Measurements from ENCODE around the gene EMID1.
"Not testable (repeated sequence)": the region's sequence is repeated elsewhere in the genome, so short reads cannot be mapped to it uniquely, and the experiment has no call there.

Gene EMID1

GRCh38 chr22:29231971-29232959 is 26.6 kb downstream of the EMID1 start:
- no peak for DNase-seq

DNA sequence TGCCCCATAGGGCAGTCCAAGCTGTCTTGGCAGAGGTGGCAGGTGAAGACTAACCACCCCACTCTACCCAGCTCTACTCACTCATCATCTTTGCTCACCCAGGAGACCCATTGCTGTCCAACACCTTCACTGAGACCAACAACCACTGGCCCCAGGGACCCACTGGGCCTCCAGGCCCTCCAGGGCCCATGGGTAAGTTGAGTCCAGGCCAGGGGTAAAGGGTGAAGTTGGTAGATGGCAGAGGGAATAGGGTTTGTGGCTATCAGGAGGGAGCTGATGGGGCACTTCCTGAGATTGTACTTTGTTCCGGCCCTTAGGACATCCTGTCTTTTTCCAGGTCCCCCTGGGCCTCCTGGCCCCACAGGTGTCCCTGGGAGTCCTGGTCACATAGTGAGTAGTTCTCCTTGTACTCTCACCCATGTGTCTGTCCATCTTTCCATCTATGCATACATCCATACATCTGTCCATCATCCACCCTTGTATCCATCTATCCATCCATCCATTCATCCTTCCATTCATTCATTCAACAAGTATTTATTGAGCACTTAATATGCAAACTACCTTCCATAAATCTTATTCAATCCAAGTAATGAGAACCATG is 27.7 kb downstream of the EMID1 start:
- no peak for DNase-seq

GRCh38 chr22:29240481-29240880 is 34.8 kb downstream of the EMID1 start:
- DNase-seq, result not testable (repeated sequence)

GRCh38 chr22:29243874-29244446 is 38.3 kb downstream of the EMID1 start:
- no peak for DNase-seq

GRCh38 chr22:29244785-29245625 is 39.3 kb downstream of the EMID1 start:
- no peak for DNase-seq

DNA sequence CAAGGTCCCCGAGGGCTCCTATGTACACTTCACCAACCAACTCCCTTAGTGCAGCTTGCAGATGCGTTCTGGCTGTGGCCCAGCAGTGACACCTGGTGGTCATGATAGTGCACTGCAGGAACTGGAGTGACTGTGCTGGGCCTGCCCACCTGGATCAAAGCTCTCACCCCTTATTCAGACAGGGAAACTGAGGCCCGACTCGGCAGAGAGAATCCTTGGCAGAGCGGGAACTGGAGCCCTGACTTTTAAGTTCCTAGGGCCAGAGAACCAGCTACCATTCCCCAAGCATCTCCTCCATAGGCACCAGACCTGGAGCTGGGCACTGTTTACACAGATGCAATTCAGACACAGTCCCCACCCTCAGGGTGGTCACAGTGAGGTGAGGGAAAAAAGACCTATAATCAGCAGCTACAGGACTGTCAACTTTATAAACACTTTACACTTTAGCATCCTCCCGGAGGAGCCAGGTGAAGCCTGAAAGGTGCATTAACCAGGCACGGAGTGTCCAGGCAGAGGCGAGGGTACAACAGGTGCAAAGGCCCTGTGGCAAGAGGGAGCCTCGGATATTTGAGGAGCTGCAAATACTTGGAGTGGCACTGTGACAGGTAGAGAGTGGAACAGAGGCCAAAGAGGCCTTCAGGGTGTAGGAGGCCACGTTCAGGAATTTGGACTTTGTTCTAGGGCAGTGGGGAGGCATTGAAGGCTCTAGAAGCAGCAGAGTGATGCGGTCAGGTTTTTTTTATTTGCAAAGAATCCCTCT is 40.1 kb downstream of the EMID1 start:
- DNase-seq, result peak; percentile 70

DNA sequence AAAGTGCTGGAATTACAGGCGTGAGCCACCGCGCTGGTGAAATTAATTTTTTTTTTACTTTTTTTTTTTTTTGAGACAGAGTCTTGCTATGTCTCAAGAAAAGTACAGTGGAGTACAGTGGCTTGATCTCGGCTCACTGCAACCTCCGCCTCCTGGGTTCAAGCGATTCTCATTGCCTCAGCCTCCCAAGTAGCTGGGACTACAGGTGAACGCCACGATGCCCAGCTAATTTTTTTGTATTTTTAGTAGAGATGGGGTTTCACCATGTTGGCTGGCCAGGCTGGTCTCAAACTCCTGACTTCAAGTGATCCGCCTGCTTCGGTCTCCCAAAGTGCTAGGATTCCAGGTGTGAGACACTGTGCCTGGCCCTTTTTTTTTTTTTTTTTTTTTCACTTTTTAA is 42.2 kb downstream of the EMID1 start:
- DNase-seq, result not testable (repeated sequence)

DNA sequence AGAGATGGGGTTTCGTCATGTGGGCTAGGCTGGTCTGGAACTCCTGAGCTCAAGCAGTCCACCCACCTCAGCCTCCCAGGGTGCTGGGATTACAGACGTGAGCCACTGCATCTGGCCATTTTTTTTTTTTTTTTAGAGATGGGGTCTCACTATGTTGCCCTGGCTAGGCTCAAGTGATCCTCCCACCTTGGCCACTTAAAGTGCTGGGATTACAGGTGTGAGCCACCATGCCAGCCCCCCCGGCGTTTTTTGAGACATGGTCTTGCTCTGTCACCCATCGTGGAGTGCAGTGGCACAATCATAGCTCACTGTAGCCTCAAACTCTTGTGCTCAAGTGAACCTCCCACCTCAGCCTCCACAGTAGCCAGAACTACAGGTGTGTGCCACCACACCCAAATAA is 45.6 kb downstream of the EMID1 start:
- DNase-seq, result no peak

- no peak for DNase-seq
These were observed 46.5 kb downstream of the EMID1 start for GRCh38 chr22:29251981-29252911.

DNA sequence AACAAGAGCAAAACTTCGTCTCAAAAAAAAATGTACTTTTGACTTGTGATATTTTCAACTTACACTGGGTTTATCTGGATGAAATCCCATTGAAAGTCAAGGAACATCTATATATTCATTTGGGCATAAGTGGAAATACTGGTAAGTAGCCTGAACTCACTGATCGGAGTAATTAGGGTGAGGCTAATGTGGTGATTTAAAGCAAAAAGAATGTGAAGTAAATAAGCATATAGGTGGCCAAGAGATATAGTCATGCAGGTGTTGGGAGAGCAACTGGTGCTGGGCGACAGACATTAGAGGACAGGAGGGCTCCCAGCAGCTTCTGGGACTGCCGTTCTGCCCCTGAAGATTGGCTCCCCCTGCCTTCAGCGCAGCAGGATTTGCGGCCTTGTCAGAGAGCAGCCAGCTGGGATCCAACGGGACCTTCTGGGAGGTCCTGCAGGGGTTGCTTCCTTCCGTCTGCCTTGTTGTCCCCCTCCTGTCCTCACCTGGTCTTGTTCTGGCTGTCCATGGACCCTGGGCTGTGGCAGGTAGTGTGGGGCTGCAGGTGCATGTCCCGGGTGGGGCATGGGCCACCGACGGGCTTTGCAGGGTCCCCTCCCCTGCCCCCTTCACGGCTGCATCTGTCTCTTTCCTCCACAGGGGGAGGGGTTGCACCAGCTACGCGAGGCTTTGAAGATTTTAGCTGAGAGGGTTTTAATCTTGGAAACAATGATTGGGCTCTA is 48.0 kb downstream of the EMID1 start:
- no peak for DNase-seq

- no peak for DNase-seq
These were observed 48.6 kb downstream of the EMID1 start for GRCh38 chr22:29254286-29254660.

DNA sequence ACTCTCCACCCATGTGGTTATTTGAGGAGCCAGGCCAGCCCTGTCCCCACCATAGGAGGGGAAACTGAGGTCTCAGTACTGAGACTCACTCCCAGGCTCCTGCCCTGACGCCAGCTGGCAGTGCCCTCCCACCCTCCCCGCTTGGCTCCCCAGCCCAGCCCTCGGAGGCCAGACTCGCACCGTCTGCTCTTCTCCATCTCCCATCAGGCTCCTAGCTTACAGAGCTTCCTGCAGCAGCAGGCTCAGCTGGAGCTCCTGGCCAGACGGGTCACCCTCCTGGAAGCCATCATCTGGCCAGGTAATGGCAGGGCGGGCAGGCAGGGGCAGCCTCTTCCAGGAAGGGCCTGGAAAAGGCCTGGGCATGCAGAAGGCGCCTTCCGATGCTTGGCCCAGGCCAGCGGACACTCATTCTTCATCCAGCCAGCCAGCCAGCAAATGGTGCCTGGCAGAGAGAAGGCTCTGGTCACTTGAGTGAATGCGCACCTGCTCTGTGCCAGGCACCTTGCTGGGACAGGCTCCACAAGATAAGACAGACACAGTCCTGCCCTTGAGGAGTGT is 49.4 kb downstream of the EMID1 start:
- no peak for DNase-seq

DNA sequence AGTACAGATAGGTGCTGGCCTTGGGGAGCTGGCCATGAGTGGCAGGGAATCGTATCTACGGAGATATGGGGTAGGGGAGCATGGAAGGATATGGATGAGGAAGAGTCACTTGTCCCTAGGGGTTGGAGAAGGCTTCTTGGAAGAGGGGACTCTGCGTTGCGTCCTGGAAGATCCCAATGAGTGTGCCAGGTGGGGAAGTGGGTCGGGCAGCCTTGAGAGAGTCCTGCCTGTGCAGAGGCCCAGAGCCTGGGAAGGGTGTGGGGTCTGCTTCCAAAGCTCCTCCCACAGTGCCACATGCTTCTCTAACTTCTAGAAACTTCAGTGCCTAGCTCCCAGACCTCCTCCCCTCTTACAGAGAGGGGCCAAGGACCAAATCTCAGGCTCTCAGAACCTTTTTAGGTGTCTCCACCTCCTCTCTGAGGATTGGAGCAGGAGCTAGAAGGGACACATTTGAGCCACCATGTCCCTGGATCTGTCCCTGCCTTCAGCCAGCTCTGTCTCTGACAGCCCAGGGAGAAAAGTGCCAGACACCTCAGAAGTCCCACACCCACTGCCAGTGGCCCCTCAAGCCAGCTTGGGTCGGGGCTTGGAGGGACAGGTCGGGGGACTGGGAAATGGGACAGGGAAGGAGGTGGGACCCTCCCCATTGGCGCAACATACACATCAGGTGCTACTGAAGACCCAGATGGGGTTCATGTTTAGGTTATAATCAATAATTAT is 51.1 kb downstream of the EMID1 start:
- DNase-seq, result no peak

GRCh38 chr22:29257751-29258181 is 52.1 kb downstream of the EMID1 start:
- no peak for DNase-seq

GRCh38 chr22:29258407-29259252 is 52.9 kb downstream of the EMID1 start:
- DNase-seq, result no peak

DNA sequence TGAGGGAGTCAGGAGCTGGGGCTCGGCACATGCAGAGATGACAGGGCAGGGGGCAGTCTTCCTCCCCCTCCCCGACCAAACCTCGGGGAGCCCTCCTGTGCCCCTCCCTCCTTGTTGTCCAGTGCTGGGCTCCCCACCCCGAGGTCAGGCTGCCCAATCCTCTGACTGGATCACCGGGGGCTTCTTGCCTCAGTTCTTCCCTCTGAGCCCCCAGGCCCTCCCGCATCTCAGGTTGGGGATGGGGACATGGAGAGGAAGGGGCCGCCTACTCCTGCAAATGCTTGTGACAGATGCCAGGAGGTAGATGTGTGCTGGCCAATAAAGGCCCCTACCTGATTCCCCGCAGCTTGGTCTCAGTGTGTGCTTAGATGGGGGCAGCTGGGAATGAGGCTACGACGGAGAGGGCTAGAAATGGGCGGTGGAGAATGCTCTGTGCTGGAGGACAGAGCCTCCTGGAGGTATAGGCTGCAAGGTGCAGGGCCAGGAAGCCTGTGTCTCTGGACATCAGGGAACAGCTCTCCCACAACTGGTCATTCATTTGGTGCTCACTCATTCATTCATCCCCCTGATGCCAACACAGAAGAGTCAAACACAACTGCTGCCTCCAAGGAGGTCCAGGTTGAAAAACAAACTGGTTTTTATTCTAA is 53.7 kb downstream of the EMID1 start:
- no peak for DNase-seq

- DNase-seq, result no peak
These were observed 54.4 kb downstream of the EMID1 start for GRCh38 chr22:29260031-29260560.

Measured in RPMI8226 (cell line).